ENCODE measurements around the gene NFASC.
A peak's percentile ranks its signal among the peaks of the same experiment; 100 is the strongest.

NFASC gene

DNA sequence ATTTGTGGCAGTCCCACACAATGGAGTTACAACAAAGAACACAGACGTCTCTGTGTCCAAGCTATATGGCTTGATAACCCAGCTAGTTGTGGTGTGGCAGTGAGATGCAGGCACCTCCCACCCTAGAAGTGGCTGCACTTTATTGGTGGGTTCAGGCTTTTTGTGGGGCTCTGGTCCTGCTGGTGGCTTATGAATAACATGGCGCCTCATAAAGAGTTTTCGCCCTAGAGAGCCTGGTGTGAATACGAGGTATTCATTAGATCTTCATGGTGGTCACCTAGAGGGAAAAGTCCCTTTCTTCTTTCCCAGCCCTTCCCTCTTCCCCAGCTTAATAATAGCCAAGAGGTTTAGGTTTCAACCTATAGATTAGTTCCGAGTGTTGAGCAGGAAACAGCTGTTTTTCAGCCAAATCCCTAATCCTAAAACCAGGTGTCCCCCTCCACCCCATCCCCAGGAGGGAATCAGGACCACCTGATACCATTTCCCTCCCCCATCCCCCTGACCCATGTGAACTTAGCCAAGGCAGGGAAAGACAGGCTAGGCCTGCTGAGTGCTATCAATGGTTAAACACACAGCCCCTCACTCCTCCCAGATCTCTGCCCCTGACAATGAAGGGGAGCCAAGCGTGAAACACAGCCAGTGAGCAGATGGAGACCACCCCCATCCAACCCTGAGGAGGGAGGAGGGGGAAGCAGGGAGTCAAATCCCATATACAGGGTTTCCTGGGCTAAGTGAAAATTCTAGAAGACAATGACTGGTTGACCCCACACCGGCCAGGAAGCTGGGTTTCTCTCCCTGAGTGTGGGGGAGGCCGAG, 58.2 kb downstream of the NFASC start:
- DNase-seq, result no peak

DNA sequence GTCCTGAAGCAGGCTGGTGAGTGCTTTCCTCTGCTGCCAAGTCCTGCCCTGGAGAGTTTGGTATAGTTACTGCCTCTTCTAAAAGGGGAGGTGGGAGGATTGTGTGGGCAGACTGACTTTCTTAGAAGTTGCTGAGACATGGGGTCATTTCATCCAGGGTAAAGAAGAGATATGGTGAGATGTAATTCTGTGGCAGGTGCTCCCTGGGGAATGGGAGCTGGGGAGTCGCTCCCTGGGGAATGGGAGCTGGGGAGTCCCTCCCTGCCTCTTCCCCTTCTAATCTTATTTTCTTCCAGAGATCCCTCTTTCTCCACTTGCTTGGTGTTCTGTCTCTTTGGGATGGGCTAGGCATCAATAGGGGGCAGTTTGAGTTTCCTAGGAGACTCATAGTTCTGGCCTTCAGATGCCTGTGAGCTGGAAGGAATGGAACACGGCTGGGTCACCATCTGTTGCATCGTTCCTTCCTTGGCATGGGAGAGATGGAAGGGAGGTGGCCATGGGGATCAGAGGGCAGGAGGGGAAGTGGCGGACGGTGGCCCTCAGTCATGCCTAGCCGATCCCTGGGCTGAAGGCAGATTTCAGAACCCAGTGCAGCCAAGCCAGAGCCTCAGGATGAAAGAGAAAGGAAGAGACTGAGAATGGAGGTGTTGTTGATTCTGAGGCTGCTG, 59.0 kb downstream of the NFASC start:
- DNase-seq, result peak in 1 of 14 donors; percentile 69

DNA sequence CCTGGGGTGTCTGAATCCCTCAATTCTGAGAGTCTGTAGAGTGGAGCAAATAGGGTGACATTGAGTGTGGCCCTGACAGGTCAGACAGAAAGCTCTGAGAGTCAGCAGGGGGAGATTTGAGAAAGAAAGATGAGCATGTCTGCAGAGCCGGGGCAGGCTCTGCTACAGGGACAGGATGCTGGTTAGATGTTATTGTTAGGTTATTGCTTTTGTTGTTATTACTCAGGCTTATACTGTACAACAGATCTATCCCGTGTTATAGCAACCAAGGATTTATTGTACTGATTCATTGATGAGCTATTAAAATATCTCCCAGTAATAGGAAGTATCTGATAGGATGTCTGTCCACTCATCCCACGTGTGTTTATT, 59.5 kb downstream of the NFASC start:
- DNase-seq, result no peak

DNA sequence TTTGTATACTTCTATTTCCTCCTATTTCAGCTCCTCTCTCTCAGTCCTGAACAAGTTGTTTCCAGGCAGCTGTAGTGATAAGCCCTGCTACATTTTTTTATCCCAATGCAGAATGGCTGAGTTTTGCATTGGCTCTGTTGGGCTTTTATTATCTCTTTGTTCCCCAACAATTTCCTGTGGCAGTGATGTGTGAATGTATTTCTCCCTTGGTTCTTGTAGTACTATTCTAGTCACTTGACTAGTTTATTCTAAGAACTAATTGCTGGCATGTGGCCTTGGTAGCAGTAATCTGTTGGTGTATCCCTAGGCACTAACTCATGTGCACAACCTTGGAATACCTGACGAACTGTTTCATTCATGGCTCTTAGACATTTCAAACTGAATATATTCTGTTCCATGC, 60.7 kb downstream of the NFASC start:
- no peak for DNase-seq

DNA sequence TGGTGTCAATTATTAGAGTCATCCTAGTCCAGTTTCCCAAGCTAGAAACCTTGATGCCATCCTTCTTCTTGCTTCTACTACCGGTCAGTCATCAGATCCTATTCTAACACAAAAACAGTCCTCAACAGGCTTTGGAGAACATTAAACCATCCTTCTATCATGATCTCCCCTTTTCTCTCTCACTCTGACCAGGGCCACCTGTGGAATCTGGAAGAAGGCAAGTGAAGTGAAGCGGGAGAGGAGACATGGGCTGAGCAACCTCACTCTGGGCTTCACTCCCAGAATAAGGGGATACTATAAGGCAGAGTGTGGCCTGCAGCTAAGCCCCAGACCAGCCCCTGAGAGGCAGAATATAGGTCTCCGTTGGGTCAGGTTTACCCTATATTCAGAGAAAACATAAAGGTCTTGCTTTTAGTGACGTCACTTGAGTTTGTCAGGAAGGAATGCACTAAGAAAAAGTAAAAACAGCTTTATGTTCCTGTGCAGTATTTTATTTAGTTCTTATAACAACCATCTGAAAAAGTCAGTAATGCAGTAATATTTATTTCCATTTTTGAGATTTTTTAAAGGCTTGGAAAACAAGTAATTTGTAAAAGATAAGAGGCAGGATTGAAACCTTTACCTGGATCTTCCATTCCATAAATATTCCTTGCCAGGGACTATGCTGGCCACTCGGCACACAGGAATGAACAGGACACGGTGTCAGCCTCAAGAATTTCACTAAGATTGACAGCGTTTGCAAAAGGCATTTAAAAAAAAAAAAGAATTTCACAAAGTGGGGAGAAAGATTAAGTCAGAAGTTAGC, 61.3 kb downstream of the NFASC start:
- DNase-seq, result no peak

DNA sequence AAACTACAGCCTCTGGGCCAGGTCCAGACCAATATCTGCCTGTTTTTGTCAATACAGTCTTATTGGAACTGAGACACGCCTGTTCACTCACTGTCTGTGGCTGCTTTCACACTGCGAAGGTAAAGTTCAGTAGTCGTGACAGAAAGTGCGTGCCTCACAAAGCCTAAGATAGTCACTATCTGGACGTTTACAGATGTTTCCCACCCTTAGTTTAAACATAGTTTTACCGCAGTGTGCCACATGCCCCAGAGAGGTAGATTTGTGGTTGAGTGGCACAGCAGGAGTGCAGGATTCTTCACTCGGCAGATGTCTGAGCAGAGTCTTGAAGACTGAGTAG, 61.9 kb downstream of the NFASC start:
- DNase-seq, result no peak

DNA sequence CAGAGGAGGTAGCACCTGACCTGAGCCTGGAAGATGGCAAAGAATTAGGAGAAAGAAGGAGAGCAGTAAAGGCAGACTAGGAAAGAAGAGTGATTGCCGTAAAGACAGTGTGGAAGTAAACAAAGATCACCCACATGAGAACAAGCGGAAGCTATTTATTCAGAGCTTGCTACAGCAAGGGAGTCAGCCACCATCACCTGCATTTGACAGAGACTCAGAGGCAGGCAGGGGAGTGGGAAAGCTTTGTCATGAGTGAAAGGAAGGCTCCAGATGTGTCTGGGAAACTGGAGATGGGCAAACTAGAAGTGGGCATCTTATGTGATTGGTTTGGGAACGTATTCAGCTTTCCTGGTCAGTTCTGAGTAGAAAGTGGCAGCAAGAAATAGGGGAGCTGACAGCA, 64.5 kb downstream of the NFASC start:
- no peak for DNase-seq

DNA sequence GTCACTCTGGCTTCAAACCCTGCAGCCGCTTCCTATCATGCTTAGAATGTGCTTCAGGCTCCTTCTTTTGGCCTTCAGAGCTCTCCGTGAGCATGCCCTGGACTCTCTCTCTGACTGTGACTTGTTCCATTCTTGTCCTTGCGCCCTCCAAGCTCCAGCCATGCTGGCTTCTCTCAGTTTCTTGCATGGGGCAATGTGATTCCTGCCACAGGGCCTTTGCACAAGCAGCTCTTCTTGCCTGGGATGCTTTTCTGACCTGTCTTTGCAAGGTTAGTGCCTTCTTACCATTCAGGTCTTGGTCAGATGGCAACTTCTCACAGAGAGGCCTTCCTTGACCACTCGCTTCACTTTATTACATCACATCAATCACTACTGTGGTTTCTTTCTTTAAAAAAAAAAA, 66.1 kb downstream of the NFASC start:
- no peak for DNase-seq

DNA sequence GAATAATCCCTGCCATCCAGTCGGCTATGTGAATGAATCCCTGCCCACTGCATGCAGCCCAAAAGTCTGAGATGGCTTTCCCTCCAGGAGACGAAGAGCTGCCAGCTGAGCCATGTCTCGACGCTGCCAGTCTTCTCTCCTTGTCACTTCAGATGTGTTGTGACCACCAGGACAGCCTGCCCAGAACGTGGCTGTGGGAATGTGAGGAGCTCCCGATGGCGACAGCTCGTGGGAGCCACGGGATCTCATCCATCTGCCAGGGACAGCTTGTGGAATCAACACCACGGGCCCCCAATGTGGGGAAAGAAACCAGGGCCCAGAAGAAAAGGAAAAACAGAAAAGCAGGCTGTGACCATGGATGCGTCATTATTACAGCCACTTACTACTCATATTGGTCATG, 67.2 kb downstream of the NFASC start:
- DNase-seq, result peak in 1 of 14 donors; percentile 55

DNA sequence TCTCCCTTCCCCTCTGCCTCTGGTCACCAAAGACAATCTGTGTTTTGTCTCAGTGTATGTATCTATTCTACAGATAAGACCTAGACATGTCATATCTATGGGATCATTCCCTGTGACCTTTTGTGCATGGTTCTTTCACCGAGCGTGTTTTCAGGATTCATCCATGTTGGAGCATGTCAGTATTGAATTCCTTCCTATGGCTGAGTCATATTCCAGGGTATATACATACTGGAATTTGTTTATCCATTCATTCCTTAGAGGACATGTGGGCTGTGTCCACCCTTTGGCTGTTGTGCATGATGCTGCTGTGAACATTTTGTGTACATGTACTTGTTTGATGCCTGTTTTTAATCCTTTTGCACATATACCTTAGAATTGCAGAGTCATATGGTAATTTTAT, 69.9 kb downstream of the NFASC start:
- no peak for DNase-seq

DNA sequence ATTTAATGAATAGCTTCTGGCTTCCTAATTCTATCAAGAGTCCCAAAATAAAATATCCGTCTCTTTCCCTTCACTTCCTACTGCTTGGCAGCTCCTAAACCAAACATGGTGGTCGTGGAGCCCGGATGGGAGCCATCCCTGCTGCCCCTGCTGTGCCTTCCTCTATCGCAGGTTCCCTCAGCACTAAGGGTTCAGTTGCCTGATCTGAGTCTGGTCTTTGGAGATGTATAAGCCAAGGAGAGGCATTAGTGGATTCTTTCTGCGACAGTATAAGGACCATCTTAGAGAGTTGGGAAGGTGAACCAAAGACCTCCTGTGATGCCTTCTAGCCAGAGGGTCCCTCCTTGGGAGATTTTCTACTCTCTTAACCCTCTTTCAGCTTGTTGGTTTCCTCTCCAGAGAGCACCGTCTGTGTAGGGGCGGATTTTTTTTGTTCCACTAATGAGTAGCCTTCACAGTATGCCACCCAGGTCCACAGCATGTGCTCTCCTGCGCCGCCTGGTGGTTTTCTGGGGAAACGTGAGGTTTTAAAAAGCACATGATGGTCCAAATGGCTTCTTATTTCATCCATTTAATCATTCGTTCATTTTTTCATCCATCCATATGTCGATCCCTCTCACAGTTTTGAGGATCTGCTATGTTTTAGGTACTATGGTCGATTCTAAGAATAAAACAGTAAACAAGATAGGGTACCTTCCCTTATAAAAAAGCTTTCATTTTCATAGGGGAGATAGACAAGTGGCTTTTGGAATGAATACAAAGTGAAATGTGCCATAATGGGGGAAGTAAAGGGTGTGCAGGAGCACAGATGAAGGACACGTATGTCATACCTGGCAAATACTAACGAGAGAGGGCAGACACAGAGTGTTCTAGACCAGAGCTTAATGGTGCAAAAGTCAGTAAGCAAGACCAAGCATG, 71.0 kb downstream of the NFASC start:
- DNase-seq, result peak in 11 of 14 donors; percentile 25 to 73 (median 43)

DNA sequence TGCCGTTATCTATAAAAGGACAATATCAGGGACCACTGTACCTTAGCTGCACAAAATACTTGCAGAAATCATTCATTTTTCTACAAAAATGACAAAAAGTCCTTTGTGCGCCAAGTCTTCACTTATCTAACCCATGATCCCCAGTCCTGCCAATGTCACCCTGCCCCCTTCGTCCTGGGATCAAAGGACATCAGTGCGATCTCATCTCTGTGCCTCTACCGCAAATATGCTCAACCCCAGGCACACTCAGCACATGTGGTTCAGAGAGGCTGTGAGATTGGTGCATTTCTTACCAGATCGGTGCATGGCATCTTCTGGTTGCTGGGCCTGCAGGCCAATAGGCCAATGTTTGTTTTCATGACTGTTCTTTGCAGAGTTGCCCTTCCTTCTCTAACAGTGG, 72.8 kb downstream of the NFASC start:
- DNase-seq, result no peak

DNA sequence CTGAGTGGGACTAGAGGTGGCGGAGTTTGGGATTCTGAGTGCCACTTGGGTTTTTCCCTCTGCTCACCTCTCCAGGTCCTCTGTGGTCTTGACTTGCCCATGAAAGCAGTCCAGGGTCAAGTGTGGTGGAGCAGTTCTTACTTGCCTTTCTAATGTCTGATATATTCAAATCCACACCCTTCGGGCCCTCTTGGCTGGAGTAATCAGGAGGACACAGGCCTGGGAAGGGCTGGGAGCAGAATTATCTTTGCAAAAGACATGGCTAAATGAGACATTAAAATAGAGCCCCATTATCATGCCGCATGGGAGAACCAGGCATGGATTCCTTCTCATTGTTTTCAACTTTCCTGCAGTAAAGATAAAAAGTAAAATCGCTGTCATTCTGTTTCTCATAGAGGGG, 74.0 kb downstream of the NFASC start:
- no peak for DNase-seq

DNA sequence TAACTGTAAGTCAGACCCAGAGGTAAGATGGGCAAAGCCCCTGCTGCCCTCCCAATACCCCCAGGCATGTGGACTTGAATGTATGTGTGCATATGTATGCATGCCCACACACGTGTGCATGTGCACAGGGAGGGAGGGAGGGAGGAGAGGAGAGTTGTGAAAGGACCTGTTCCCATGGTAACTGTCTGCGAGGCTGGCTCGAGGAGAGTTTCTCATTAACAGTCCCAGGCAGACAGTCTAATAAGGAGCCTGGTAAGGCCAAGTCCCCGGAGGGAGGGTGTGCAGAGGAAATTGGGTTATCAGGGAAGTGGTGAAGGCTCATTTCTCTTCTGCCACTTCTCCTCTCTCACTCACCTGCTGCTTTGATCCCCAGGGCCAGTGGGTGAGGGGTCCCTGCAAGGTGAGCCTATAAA, 74.9 kb downstream of the NFASC start:
- DNase-seq, result no peak

DNA sequence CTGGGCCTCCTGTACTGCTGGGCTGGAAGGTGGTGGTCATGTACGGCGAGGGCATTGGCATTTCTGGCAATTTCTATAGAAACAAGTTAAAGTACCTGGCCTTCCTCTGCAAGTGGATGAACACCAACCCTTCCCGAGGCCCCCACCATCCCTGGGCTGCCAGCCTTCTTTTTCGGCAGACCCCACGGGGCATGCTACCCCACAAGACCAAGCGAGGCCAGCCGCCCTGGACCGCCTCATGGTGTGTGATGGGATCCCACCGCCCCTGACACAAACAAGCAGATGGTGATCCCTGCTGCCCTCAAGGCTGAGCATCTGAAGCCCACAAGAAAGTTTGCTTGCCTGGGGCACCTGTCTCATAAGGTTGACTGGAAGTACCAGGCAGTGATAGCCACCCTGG, 76.0 kb downstream of the NFASC start:
- no peak for DNase-seq

DNA sequence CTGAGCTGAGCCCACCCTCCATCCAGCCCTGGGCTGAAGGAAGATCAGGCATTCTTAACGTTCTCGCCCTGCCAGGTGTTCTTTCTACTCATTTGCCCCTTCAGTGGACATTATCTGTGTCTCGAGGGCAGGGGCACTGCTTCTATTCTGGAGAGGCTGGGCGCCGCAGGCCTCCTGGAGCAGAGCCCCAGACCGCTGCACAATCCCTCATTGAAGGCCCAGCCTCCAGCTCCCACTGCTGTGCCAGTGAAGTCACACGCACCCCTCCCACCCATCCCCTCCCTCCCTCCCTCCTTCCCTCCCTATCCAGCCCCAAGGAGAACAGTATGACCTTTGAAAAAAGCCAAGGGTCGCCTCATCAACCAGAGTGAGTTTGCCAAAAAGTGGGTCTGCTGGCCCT, 76.7 kb downstream of the NFASC start:
- peak in 5 of 14 donors; percentile 17 to 53 (median 42) for DNase-seq

DNA sequence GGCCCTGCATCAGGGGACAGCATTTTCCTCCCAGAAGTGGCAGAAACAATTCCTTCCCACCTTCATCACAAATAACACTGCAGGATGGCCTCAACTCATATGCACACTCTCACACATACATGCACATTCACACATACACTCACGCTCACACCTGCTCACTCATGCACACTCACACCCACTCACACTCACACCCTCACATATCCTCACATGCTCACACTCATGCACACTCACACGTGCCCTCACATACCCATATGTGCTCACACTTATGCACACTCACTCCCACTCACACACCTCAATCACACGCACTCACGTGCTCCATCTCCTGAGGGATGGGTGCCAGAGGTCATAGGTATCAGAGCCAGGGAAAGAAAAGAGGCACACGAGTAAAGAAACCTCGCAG, 77.1 kb downstream of the NFASC start:
- no peak for DNase-seq

DNA sequence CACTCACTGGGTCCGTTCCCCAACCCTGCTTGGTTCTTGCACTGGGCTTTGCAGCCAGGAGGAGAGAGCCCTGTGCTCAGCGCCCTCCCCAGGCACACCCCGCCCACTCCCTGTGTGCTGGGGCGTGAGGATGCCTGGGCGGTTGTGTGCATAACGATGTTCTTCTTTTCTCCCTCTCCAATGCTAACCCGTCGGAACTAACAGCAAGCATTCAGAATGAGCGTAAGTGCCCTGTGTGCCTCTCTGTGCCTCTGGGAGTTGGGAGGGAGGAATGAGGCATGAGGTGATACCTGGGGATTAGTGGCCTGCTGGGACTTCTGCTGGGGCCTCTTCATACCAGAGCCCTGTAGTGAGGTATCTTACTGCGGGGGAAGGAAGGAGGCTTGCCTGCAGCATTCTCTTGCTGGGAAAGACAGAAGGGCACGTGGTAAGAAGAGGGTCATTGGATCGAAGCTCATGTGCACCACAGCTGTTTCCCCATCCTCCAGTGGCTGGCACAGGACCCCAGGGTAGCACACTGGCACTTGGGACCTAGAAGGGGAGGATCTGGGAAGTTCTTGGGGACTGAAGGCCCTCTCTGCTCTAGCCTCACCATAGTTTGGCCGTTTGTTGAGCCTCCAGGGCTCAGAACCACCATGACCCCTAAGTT, 79.8 kb downstream of the NFASC start:
- no peak for DNase-seq

DNA sequence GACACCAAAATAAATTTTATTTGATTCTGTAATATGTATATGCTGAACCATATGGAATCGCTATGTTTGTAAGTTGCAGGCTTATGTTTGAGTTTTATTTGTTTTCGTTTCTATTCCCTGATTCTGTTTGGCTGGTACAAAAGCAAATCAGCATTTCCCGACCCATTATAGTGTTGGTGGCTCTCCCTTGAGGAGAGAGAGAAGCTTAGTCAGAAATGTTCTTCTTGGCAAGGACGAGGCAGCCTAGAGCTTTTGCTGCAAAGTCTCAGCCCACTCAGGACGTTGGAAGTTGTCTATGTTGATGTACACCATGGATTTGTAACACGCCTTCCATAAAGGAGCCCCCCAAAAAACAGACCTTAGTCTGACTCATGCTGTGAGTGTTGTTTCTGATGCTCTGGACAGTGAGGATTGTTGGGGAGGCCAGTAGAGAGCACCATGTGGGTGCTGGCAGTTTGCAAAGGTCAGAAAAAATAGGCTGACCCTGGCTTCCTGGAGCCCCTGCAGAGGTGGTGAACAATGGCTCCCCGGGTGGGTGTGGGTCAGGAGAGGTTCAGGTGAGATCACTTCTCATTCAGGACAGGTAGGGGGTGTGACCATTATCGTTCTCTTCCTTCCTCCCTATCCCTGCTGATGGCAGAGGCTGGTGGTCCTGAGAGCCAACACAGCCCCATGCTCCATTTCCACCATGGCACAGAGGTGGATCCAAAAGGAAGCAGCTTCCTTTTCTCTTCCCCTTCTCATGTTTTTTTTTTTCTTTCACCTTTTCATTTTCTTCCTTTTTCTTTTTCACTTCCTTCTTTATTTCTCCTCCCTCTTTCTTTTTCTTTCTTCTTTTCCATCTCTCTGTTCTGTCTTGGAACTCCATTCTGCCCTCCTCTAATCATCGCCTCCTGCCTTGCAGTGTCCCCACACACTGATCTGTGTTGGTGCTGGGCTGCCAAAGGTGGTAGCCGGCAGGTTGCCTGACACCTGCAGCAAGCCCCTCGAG, 88.0 kb downstream of the NFASC start:
- DNase-seq, result no peak

DNA sequence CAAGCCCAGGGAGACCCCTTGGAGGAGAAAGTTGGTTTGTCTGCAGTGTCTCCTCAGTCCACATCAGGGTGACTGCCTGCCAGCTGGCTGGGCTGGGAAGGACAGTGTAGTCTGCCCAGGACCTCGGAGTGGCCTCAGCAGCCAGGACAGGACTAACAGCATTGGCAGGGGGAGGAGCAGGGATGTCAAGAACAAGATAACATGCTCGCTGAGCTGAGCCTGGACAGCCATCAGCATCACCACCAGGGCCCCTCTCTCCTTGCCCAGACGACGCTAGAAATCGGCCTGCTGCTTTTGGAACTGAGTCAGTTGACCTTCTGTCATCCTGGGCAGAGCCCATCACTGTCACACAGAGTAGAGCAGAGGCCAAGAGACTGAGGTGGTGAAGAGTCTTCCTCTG, 88.7 kb downstream of the NFASC start:
- DNase-seq, result peak in 5 of 14 donors; percentile 22 to 59 (median 31)

DNA sequence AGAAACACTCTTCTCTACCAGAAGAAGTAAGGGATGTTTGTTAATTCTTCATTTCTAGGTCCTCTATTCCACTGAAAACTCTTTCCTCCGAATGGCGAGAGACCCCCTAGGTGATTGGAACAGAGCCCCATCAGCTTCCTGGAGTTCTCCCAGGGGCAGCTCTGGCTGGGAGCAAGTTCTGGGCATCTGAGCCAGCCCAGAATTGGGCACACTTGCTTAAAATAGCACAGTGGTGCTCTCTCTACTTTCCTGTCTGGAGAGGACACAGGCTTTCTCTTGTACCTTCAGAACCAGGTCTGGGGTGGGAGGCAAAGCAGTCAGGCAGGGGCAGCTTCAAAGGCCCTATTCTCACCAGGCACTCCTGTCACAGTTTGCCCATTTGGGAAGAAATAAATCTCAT, 89.2 kb downstream of the NFASC start:
- DNase-seq, result peak in 1 of 14 donors; percentile 13
